ENCODE measurements around the gene HSPA9. TPM values are rescaled to one million over a fixed set of nuclear protein-coding genes. Genes with fewer than 3 reads are reported as not detected.
A peak's percentile ranks its signal among the peaks of the same experiment; 100 is the strongest.

The HSPA9 gene
- total and polyA plus RNA-seq, 2 of the 13 experiments (the other 11 are each of a cell fraction or from before 2014, with no cell fraction given): 165 to 478 TPM

DNA sequence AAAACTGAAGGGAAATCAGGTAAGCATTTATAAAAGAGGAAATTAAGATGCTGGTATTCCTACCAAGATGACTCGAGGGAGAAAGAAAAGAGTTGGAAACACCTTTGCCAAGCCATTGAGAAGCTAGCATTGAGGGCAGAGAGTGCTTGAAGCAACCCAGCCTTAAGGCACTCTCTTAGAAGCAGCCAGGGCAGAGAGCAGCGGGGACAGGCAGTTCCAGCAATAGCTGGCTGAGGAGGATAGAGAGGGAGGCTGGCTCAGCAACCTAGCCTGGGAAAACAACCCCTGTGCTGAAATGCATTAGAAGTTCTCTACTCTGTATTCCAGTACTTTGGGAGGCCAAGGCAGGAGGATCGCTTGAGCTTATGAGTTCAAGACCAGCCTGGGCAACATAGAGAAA, 40.3 kb upstream of the HSPA9 start (continued):
- TF ChIP-seq POLR2AphosphoS2 (IDR thresholded peaks at IDR 0.05; ENCODE audit: low read depth, low read length) (no peak), ZMYM3 (CRISPR knock-in tag; IDR thresholded peaks at IDR 0.05) (no peak), NCOR1 (IDR thresholded peaks at IDR 0.05; ENCODE audit: borderline replicate concordance, low read length) (no peak), RBM22 (optimal IDR thresholded peaks at IDR 0.05; ENCODE audit: low read length) (no peak), NR2F6 (IDR thresholded peaks at IDR 0.05) (no peak), NR2F6 (CRISPR knock-in tag; IDR thresholded peaks at IDR 0.05) (no peak), ZNF234 (CRISPR knock-in tag; conservative IDR thresholded peaks at IDR 0.05) (no peak)
- TF ChIP-seq, protein P1, sequence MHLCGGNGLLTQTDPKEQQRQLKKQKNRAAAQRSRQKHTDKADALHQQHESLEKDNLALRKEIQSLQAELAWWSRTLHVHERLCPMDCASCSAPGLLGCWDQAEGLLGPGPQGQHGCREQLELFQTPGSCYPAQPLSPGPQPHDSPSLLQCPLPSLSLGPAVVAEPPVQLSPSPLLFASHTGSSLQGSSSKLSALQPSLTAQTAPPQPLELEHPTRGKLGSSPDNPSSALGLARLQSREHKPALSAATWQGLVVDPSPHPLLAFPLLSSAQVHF (CRISPR knock-in tag; IDR thresholded peaks at IDR 0.05): no peak

DNA sequence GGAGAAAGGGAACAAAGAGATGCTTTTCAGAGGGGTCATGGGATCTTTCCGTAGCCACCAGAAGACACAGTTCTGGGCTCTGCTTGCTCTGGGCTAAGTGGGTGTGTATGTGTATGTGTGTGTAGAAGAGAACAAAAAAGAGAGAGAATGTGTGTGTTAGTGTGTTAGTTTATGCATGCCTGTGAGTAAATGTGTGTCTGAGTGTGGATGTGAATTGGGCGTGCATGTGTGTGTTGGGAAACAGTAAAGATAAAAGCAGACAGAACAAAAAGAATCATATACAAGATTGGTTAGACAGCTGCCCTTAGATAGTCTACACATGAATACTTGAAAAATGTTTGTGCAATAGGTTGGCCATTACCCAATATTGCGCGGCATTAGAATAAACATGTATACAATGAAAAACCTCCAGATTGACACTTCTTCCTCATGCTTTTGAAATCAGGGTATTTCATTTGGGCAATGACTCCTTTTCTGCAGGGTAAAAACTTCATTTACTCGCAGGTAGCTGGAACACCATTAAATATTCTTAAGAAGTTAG, 36.5 kb upstream of the HSPA9 start:
- Histone ChIP-seq H3K9me3 (ENCODE audit: low read length) (no peaks in the 10 kb centered on the region), H3K4me2 (ENCODE audit: low read depth, low read length) (peak overlapping the region; percentile 89), H2AFZ (ENCODE audit: low read length) (no peak overlapping the region), H3K27ac (ENCODE audit: extremely low read length, insufficient read depth, low read length) (no peak overlapping the region), H3K27me3 (ENCODE audit: control insufficient read depth in 1 of 2, insufficient read depth in 2 of 2, low read length in 2 of 2) (peaks cover 1 to 17% of the 10 kb centered on the region in 2 experiments; a peak in 2 of 5 replicates), H4K20me1 (ENCODE audit: insufficient read depth, low read length) (no peaks in the 10 kb centered on the region), H3K4me1 (ENCODE audit: insufficient read depth, low read length) (peaks cover 27% of the 10 kb centered on the region), H3K79me2 (ENCODE audit: insufficient read depth, low read length) (no peaks in the 10 kb centered on the region), H3K9ac (ENCODE audit: insufficient read depth, low read depth, low read length) (peak overlapping the region; percentile 32; the same call in 1 of the 2 replicates), H3K36me3 (replicated peaks in 1 of 2; ENCODE audit: control insufficient read depth in 1 of 2, insufficient read depth in 2 of 2, low read length in 2 of 2) (no peaks in the 10 kb centered on the region), H3K4me3 (replicated peaks in 1 of 3; ENCODE audit: insufficient read depth in 1 of 3, low read depth in 2 of 3, low read length in 3 of 3) (peak overlapping the region; percentile 28 to 70 (median 48); a peak in 5 of 6 replicates)
- intact Hi-C loops (cut with micrococcal nuclease; ENCODE audit: unreplicated experiment) (no loop called here), in situ Hi-C loops (cut with HindIII; ENCODE audit: extremely low pct_ligation_motif_present, low pct_unique_long_range_greater_than_20kb) (no loop called here)
- 10% methylated on average over 5 of the region's 5 CpGs for WGBS (ENCODE audit: low lambda C conversion rate)
- no peak for FAIRE-seq
- no TSS peak for BruUV-seq (replicated peaks)
- CTCF ChIA-PET (ENCODE audit: low intra/inter-chr PET ratio, low total read pairs): no interaction called here
- ATAC-seq: peak; percentile 30
- POLR2A ChIA-PET: interaction anchor here (0.6 to 1.6 kb wide), 2 partner anchors 36 to 1716 kb away, joined by 3 to 6 read pairs; partner anchors contain the start of gene HSPA9
- no peak for DNase-seq (ENCODE audit: low spot score)
- TF ChIP-seq KAT2B (IDR thresholded peaks at IDR 0.05; ENCODE audit: borderline replicate concordance, low read depth, low read length) (no peak), ZKSCAN8 (CRISPR knock-in tag; IDR thresholded peaks at IDR 0.05; ENCODE audit: borderline replicate concordance) (no peak), ZFP37 (CRISPR knock-in tag; IDR thresholded peaks at IDR 0.05; ENCODE audit: borderline replicate concordance) (no peak), CEBPB (IDR thresholded peaks at IDR 0.05; ENCODE audit: borderline replicate concordance, low read depth, low read length) (peak; percentile 68; the same call in 1 of the 2 replicates), SP4 (CRISPR knock-in tag; IDR thresholded peaks at IDR 0.05) (no peak), ZNF101 (CRISPR knock-in tag; IDR thresholded peaks at IDR 0.05; ENCODE audit: borderline replicate concordance, low read depth) (no peak)
- TF ChIP-seq, protein P2, sequence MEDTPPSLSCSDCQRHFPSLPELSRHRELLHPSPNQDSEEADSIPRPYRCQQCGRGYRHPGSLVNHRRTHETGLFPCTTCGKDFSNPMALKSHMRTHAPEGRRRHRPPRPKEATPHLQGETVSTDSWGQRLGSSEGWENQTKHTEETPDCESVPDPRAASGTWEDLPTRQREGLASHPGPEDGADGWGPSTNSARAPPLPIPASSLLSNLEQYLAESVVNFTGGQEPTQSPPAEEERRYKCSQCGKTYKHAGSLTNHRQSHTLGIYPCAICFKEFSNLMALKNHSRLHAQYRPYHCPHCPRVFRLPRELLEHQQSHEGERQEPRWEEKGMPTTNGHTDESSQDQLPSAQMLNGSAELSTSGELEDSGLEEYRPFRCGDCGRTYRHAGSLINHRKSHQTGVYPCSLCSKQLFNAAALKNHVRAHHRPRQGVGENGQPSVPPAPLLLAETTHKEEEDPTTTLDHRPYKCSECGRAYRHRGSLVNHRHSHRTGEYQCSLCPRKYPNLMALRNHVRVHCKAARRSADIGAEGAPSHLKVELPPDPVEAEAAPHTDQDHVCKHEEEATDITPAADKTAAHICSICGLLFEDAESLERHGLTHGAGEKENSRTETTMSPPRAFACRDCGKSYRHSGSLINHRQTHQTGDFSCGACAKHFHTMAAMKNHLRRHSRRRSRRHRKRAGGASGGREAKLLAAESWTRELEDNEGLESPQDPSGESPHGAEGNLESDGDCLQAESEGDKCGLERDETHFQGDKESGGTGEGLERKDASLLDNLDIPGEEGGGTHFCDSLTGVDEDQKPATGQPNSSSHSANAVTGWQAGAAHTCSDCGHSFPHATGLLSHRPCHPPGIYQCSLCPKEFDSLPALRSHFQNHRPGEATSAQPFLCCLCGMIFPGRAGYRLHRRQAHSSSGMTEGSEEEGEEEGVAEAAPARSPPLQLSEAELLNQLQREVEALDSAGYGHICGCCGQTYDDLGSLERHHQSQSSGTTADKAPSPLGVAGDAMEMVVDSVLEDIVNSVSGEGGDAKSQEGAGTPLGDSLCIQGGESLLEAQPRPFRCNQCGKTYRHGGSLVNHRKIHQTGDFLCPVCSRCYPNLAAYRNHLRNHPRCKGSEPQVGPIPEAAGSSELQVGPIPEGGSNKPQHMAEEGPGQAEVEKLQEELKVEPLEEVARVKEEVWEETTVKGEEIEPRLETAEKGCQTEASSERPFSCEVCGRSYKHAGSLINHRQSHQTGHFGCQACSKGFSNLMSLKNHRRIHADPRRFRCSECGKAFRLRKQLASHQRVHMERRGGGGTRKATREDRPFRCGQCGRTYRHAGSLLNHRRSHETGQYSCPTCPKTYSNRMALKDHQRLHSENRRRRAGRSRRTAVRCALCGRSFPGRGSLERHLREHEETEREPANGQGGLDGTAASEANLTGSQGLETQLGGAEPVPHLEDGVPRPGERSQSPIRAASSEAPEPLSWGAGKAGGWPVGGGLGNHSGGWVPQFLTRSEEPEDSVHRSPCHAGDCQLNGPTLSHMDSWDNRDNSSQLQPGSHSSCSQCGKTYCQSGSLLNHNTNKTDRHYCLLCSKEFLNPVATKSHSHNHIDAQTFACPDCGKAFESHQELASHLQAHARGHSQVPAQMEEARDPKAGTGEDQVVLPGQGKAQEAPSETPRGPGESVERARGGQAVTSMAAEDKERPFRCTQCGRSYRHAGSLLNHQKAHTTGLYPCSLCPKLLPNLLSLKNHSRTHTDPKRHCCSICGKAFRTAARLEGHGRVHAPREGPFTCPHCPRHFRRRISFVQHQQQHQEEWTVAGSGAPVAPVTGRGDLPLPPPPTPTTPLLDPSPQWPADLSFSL (CRISPR knock-in tag; IDR thresholded peaks at IDR 0.05): peak; percentile 61; the same call in 1 of the 2 replicates
- TF ChIP-seq, protein P3, sequence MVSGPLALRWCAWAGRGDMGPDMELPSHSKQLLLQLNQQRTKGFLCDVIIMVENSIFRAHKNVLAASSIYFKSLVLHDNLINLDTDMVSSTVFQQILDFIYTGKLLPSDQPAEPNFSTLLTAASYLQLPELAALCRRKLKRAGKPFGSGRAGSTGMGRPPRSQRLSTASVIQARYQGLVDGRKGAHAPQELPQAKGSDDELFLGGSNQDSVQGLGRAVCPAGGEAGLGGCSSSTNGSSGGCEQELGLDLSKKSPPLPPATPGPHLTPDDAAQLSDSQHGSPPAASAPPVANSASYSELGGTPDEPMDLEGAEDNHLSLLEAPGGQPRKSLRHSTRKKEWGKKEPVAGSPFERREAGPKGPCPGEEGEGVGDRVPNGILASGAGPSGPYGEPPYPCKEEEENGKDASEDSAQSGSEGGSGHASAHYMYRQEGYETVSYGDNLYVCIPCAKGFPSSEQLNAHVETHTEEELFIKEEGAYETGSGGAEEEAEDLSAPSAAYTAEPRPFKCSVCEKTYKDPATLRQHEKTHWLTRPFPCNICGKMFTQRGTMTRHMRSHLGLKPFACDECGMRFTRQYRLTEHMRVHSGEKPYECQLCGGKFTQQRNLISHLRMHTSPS (CRISPR knock-in tag; IDR thresholded peaks at IDR 0.05; ENCODE audit: low read depth): no peak
